HG03097 (cell line): Measurements from ENCODE around the gene RET.

Source experiments
- ATAC-seq: cut with Tn5 transposase; IDR thresholded peaks from one replicate; pipeline ENCODE4 v1.9.1; 2021; ENCODE audit not compliant: unreplicated experiment, low FRiP score

Gene RET

GRCh38 chr10:43105102-43105955 lies 28.5 kb downstream of the RET start:
- ATAC-seq, result peak; percentile 83

GRCh38 chr10:43105956-43106229 lies 29.0 kb downstream of the RET start:
- ATAC-seq, result no peak

GRCh38 chr10:43106256-43107091 lies 29.6 kb downstream of the RET start:
- no peak for ATAC-seq

GRCh38 chr10:43108951-43109350 lies 32.1 kb downstream of the RET start:
- ATAC-seq, result no peak

- ATAC-seq, result no peak
These were observed 32.9 kb downstream of the RET start for GRCh38 chr10:43109671-43110249.

GRCh38 chr10:43110338-43111071 lies 33.6 kb downstream of the RET start:
- peak; percentile 45 for ATAC-seq

- ATAC-seq, result no peak
These were observed 34.2 kb downstream of the RET start for GRCh38 chr10:43111101-43111500.

- no peak for ATAC-seq
These were observed 35.2 kb downstream of the RET start for GRCh38 chr10:43111921-43112607.

- ATAC-seq, result no peak
These were observed 35.7 kb downstream of the RET start for GRCh38 chr10:43112608-43112961.

- no peak for ATAC-seq
These were observed 36.6 kb downstream of the RET start for GRCh38 chr10:43113201-43114087.

GRCh38 chr10:43114088-43114742 lies 37.3 kb downstream of the RET start:
- ATAC-seq, result no peak

GRCh38 chr10:43114743-43115611 lies 38.1 kb downstream of the RET start:
- ATAC-seq, result no peak

GRCh38 chr10:43115881-43116595 lies 39.2 kb downstream of the RET start:
- ATAC-seq, result no peak

- ATAC-seq, result no peak
These were observed 39.7 kb downstream of the RET start for GRCh38 chr10:43116596-43116995.

GRCh38 chr10:43117031-43117776 lies 40.3 kb downstream of the RET start:
- no peak for ATAC-seq

- ATAC-seq, result no peak
These were observed 41.1 kb downstream of the RET start for GRCh38 chr10:43117777-43118583.
